ENCODE measurements around the gene TMX3. TPM values are rescaled to one million over a fixed set of nuclear protein-coding genes. Genes with fewer than 3 reads are reported as not detected.

TMX3 gene
- total RNA-seq, 1 experiment from 2014 or later = 62.2 TPM

GRCh38 chr18:68713131-68713530, 1.8 kb downstream of the TMX3 start:
- DNase-seq (ENCODE audit: low read depth) = no peak

- no peak for DNase-seq (ENCODE audit: low read depth)
Measured at GRCh38 chr18:68707646-68708045, 7.3 kb downstream of the TMX3 start.

GRCh38 chr18:68705119-68705518, 9.8 kb downstream of the TMX3 start:
- no peak for DNase-seq (ENCODE audit: low read depth)

- peak; percentile 31 for DNase-seq (ENCODE audit: low read depth)
Measured at GRCh38 chr18:68703326-68703725, 11.6 kb downstream of the TMX3 start.

GRCh38 chr18:68701353-68701752, 13.6 kb downstream of the TMX3 start:
- DNase-seq (ENCODE audit: low read depth) = no peak

GRCh38 chr18:68699043-68699442, 15.9 kb downstream of the TMX3 start:
- DNase-seq (ENCODE audit: low read depth) = no peak

GRCh38 chr18:68696937-68697336, 18.0 kb downstream of the TMX3 start:
- no peak for DNase-seq (ENCODE audit: low read depth)

GRCh38 chr18:68694316-68694715, 20.6 kb downstream of the TMX3 start:
- no peak for DNase-seq (ENCODE audit: low read depth)

- no peak for DNase-seq (ENCODE audit: low read depth)
Measured at GRCh38 chr18:68693091-68693815, 21.7 kb downstream of the TMX3 start.

GRCh38 chr18:68679528-68679927, 35.4 kb downstream of the TMX3 start:
- no peak for DNase-seq (ENCODE audit: low read depth)

GRCh38 chr18:68676913-68677312, 38.0 kb downstream of the TMX3 start:
- DNase-seq (ENCODE audit: low read depth) = no peak

- DNase-seq (ENCODE audit: low read depth) = no peak
Measured at GRCh38 chr18:68667121-68667520, 47.8 kb downstream of the TMX3 start.

GRCh38 chr18:68666381-68666780, 48.5 kb downstream of the TMX3 start:
- no peak for DNase-seq (ENCODE audit: low read depth)

- DNase-seq (ENCODE audit: low read depth) = no peak
Measured at GRCh38 chr18:68665628-68666027, 49.3 kb downstream of the TMX3 start.

- peak; percentile 56 for DNase-seq (ENCODE audit: low read depth)
Measured at GRCh38 chr18:68662754-68663153, 52.2 kb downstream of the TMX3 start.

GRCh38 chr18:68660354-68661183, 54.3 kb downstream of the TMX3 start:
- DNase-seq (ENCODE audit: low read depth) = peak; percentile 37

GRCh38 chr18:68648191-68648590, 66.7 kb downstream of the TMX3 start:
- DNase-seq (ENCODE audit: low read depth) = no peak

- no peak for DNase-seq (ENCODE audit: low read depth)
Measured at GRCh38 chr18:68642003-68642402, 72.9 kb downstream of the TMX3 start.

GRCh38 chr18:68640861-68641260, 74.0 kb downstream of the TMX3 start:
- no peak for DNase-seq (ENCODE audit: low read depth)

- no peak for DNase-seq (ENCODE audit: low read depth)
Measured at GRCh38 chr18:68638613-68639012, 76.3 kb downstream of the TMX3 start.

GRCh38 chr18:68627812-68628211, 87.1 kb downstream of the TMX3 start:
- no peak for DNase-seq (ENCODE audit: low read depth)
